GM18511 (cell line): ENCODE results near the gene HYAL1.
"Not testable (repeated sequence)": the region's sequence is repeated elsewhere in the genome, so short reads cannot be mapped to it uniquely, and the experiment has no call there.

Source experiments
- ATAC-seq: cut with Tn5 transposase; IDR thresholded peaks from one replicate; pipeline ENCODE4 v1.9.1; 2021; ENCODE audit warnings: mild to moderate bottlenecking, moderate library complexity; ENCODE audit not compliant: unreplicated experiment

HYAL1 gene

DNA sequence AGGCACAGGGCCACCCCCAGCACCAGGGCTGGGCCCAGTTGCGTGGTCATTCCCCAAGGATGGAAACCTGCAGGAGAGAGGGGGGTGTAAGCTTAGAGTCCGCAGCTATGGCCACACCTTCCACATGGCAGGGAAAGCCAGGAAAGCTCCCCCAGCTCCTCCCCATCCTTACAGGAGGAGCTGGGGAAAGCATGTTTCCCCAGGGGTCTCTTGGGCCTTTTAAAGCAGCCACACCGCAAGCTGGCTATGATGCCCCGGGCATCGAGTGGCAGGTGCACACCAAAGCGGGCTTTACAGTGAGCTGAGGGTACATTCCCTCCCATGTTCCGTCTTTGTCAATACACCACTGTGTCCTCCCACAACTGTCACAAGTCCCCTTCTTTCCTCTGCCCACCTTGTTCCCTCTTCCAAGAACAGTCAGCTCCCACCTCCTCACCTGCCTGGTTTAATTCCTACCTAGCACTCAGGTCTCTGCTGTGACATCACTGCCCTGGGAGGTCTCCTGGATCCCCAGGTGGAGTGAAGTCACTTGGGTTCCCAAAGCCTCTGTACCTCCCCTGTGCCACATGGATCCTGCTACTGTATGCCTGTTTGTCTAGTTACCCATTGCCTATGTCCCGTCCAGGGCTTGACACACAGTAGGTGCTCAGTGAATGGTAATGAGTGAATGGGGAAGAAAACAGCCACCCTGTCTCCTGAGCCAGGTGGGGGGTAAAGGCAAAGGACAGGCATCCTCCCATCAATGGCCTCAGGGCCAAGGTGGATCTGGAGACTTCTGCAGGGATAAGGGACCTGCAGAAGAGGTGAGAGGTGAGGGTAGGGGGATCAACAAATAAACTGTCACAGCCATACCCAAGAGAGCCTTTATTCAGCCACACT, 7.6 kb downstream of the HYAL1 start:
- ATAC-seq: no peak

DNA sequence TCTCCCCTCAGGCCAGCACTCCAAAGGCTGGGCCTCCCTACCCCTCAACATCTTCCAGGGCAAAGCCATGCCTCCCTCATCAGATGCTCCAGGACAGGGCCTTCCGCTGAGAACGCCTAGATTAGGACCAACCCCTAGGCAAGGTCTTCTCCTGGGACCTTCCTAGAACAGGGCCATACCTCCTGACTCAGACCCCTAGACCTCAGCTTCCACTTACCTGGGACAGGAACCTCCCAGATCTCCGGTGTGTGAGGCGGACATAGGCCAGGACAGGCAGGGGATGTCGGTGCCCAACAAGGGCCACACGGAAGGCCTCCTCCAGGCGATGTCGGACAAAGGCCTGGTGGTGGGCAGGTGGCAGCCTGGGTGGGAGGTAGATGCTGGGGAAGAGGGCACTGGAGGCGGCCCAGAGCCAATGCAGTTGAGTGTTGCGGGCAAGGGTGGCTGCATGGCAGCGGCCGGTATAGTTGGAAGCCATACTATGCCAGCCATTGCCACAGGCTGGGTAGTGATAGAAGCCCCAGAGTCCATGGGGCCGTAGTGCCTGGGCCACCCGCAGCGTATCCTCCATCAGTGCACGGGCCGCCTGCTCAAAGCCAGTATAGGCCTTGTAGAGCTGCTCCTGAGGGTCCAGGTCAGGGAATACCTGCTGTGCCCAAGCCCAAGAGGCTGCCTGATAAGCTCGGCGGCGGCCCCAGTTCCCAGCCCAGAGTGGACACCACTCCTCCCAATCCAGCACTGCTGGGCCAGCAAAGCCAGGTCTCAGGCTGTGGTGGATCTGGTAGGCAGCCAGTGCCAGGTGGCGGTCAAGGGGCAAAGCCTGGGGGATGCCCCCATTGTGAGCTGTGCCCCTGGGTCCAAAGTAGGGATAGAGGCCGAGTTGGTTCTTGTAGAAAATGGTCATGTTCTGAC, 8.6 kb downstream of the HYAL1 start:
- ATAC-seq: no peak

DNA sequence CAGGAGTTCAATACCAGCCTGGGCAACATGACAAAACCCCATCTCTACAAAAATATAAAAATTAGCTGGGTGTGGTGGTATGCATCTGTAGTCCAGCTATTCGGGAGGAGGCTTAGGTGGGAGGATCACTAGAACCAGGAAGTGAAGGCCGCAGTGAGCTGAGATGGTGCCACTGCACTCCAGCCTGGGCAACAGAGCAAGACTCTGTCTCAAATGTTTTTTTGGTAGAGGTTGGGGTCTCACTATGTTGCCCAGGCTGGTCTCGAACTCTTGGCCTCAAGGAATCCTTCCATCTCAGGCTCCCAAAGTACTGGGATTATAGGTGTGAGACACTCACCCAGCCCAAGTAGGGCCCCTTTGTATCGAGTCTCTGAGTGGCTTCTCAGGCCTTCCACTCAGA, 9.3 kb downstream of the HYAL1 start:
- no peak for ATAC-seq

GRCh38 chr3:50293079-50293801, 10.1 kb downstream of the HYAL1 start:
- ATAC-seq: no peak

GRCh38 chr3:50292159-50293078, 11.0 kb downstream of the HYAL1 start, which contains the start of gene IFRD2:
TSS of gene IFRD2 (minus strand) at chr3:50292429. CDS start at chr3:50292274, 155 bp downstream.
- ATAC-seq: peak; percentile 97

- no peak for ATAC-seq
Observed at GRCh38 chr3:50290161-50290641, 13.2 kb downstream of the HYAL1 start.

DNA sequence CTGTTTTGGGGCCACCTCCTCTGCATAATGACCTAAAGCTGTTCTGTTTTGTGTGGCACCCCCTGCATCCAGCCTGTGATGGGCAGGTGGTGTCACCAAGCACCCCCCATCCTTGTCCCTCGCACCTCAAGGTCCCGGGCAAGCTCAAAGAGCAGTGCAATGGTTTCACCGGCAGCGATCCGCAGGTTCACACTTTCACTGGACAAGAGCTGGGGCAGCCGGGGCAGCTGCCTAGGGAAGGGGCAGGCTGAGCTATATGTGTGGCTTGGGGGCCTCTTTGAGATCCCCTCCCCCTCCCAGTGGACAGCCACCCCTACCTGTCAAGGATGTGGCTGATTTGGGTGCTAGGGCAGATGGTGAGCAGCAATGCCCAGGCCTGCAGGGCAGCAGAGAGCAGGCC, 14.2 kb downstream of the HYAL1 start:
- ATAC-seq: no peak

GRCh38 chr3:50288387-50289007, 14.9 kb downstream of the HYAL1 start:
- ATAC-seq: no peak

DNA sequence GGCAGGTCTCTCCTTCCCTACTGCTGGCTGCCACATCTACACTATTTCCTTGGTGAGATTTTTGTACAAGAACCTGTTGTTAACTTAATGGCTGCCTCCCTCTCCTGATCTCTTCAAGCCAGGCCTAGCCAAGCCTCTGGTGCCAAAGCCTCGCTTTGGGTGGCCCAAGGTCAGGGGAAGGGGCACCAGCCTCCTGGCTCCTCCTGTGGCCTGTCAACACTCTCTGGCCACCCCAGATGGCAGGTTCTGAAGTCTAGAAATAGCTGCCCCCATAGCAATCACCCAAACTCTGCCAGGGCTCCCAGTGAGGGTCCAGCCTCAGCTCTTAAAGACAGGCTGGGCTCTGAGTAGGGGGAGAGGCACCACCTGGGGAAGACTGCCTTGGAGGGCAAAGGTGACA, 16.1 kb downstream of the HYAL1 start:
- no peak for ATAC-seq

DNA sequence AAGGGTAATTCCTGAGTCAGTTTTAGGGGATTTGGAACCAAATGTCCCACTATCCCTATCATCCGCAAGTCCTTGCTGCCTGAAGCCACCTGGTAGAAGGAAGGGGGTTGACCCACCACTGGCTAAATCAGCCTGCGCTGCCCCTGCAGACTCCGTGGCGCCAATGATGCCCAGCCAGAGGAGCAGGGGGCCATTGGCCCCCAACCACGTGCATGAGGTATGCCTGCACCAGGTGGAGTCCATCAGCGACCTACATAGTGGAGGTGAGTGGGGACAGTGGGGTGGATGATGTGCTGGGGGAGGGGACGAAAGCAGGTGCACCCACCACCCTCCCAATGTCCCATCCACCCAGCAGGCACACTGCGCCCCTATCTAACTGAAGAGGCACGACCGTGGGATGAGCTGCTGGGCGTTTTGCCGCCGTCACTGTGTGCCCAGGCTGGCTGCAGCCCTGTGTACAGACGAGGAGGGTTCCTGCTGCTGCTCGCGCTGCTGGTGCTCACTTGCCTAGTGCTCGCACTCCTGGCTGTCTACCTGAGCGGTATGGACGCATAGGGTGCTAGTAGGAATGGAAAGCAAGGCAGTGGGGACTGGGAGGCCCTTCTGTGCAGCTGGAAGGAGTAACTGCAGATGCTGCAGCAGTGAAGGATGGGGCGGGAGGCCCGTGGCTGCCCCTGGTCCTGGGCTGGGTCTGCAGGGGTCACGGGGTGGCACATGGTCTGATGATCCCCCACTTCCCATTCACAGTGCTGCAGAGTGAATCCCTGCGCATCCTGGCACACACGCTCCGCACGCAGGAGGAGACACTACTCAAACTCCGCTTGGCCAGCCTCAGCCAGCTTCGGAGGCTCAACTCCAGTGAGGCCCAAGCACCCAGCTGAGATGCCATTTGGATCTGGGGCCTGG, 16.8 kb downstream of the HYAL1 start:
- no peak for ATAC-seq

DNA sequence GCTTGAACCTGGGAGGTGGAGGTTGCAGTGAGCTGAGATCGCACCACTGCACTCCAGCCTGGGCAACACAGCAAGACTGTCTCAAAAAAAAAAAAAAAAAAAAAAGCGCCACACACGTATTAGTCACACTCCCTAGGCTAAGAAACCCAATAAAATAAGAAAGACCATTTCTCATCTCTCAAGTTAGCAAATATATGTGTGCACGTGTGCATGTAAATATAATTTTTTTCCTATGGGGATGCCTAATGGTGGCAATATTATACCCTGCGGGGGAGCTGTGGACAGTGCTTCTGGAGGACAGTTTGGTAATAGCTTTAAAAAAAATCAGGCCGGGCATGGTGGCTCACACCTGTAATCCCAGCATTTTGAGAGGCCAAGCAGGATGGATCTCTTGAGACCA, 19.3 kb downstream of the HYAL1 start:
- not testable (repeated sequence) for ATAC-seq

DNA sequence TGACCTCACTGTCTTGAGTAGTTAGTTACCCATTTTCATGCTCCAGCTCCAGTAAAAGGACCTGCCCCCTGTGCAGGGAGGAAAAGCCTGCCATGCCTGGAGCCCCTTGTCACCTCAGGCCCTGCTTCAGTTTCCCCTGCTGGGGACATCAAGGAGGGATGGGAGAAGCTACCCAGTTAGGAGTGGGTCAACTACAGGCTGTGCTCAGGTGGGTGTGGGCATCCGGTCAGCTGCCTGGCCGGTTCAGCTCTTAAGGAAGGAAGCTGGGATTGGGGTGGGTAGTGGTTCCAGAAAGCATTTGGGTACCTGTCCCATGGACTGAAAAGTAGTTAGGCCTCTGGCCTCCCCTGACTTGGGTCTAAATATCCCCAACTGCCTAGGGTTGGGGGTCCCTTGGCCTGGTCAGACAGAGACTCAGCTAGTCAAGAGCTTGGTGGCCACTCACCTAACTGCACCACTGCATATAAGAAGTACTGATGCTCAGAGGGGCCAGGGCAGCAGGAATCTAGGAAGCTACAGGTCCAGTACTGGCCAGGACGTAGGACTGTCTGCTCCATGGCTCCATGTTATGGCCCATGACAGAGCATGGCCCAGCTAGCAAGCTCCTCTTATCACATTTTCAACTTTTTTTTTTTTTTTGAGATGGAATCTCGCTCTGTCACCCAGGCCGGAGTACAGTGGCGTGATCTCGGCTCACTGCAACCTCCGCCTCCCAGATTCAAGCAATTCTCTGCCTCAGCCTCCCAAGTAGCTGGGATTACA, 23.9 kb downstream of the HYAL1 start:
- no peak for ATAC-seq

DNA sequence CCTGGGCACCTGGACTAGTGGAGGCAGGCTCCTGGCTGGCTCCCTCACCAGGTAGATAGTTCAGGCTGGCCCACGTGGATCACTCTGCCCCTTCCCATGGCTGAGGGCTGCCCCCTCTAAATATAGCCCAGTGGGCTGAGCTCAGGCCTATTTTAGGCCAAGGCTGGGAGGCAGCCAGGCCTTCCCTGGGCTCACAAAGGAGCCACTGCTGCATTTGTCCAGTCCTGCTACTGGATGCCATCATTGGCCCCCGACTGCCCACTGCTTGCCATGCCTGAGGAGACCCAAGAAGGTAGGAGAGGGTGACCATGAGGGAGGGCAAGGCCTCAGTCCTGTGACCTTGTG, 24.5 kb downstream of the HYAL1 start, which contains the start of gene LSMEM2:
Gene LSMEM2 (plus strand): TSS at position 208 of the 345 bp plus-strand sequence. CDS start 27 bp downstream, at position 235.
- ATAC-seq: no peak

DNA sequence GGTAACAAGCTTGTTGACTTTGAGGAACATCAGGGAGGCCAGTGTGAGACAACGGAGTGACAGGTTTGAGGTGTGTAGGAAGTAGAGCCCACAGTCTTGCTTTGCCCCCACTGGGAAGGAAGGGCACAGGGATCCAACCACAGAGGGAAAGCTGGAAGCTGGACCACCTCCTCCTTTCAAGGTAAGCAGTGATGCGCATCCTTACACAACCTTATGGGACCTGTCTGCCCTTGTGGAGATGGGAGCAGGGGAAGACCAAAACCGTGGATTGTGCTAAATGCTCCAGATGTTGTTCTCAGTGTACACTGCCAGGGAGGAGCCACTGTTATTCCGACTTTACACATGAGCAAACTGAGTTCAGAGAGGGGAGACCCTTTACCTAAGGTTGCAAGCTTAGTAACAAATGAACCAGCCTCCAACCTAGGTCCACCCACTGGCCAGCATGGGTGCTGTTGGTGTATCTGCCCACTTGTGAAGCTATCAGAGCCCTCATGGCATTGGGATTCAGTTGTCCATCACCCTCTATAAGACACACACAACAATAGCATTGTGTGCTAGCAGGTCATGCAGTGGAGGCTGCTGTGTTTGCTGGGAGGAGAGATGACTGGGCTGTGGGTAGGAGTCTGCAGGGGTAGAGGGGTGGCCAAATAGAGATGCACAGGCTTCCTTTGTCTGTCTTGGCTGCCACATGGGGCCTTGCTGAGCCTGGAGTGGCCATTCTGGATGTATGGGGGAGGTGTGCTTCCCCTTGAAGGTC, 25.1 kb downstream of the HYAL1 start:
- no peak for ATAC-seq

- no peak for ATAC-seq
Observed at GRCh38 chr3:50276762-50277101, 26.6 kb downstream of the HYAL1 start.

DNA sequence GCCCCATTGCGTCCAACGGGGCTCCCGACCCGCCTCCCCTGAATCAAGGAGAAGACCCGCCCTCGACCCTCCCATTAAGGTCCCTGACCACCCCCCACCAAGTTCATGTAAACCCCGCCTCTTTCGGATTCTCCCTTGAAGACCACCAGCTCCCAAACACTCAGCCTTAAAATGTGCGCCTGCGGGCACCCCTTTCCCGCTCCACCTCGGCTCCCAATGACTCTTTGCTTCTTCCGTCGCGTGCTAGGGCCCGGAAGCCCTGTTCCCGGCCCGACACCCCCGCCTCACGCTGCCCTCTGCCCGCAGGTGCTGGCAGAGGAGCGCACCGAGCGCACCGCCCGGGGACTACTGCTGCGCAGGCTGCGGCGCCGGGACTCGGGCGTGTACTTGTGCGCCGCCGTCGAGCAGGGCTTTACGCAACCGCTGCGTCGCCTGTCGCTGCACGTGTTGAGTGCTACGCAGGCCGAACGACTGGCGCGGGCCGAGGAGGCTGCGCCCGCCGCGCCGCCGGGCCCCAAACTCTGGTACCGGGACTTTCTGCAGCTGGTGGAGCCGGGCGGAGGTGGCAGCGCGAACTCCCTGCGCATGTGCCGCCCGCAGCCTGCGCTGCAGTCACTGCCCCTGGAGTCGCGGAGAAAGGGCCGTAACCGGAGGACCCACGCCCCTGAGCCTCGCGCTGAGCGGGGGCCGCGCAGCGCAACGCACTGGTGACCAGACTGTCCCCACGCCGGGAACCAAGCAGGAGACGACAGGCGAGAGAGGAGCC, 27.2 kb downstream of the HYAL1 start:
- ATAC-seq: no peak
